IPS-20b (cell line): ENCODE data around the gene BIN1.

ENCODE experiments used
- H3K27ac ChIP-seq: one replicate; pipeline ENCODE4 v1.5.1; 2013; ENCODE audit warnings: low read length
- H3K27me3 ChIP-seq: 2 replicates; pipeline ENCODE4 v1.6.1; 2013; ENCODE audit warnings: mild to moderate bottlenecking, low read length, inconsistent platforms; ENCODE audit not compliant: insufficient read depth
- H3K36me3 ChIP-seq: 2 replicates; pipeline ENCODE4 v1.6.1; 2013; ENCODE audit warnings: low read depth, mild to moderate bottlenecking, inconsistent platforms, low read length, moderate library complexity; ENCODE audit not compliant: insufficient read depth
- H3K4me1 ChIP-seq: 2 replicates; pipeline ENCODE4 v1.6.1; 2013; ENCODE audit warnings: mild to moderate bottlenecking, control low read depth, inconsistent platforms, low read length, moderate library complexity; ENCODE audit not compliant: insufficient read depth
- H3K4me3 ChIP-seq: 2 replicates; pipeline ENCODE4 v1.5.1; 2013; ENCODE audit warnings: mild to moderate bottlenecking, low read length, inconsistent platforms
- H3K9ac ChIP-seq: 2 replicates; pipeline ENCODE4 v1.6.1; 2013; ENCODE audit warnings: low read depth, mild to moderate bottlenecking, inconsistent platforms, low read length, moderate library complexity
- H3K9me3 ChIP-seq: 2 replicates; pipeline ENCODE4 v1.6.1; 2013; ENCODE audit warnings: mild to moderate bottlenecking, low read depth, low read length, inconsistent platforms; ENCODE audit not compliant: insufficient read depth

Gene BIN1

DNA sequence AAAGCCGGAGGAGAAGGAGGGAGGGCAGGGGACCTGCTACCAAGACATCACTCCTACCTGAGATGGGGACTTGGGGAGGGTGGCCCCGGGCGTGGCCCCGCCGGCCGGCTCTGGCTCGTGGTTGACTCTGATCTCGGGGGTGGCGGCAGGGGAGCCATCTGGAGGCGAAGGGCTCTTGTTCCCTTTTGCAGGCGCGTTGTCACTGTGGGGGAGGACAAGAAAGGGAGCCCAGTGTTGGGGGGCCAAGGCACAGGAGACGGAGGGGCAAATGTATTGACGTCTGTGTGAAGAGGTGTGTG lies 48.1 kb downstream of the BIN1 start:
- no peaks in the 10 kb centered on the region for H3K36me3 ChIP-seq

DNA sequence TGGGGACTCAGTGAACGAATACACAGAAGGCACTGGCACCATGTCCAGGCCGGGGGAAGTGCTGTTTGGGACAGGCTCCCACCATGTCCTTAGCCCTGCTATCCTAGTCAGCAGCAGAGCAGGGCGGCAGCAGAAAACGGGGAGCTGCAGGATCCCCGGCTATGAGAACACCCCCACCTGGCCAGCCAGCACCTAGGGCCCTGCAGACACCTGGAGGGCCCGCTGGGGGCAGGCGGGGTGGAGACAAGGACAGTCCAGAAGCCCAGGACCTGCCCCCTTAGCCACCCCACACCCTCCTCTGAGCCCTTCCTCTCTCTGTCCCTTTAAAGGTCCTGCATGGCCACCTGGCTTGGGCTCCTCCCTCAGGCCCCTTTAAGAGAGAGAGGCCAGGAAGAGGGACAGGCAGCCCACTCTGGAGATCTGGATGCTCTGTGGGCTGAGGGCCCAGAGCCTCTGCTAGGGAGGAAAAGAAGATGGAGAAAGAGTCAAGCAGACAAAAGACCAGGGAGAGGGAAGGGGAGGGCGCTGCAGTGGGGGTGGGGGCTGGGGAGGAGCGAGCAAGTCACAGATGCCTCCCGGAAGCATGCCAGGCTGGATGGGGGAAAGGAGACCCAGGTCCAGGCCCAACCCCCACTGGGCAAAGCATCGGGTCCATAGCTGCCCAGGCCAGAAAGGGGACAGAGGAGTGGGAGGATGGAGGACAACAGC lies 48.6 kb downstream of the BIN1 start:
- H3K9me3 ChIP-seq, result no peaks in the 10 kb centered on the region
- no peaks in the 10 kb centered on the region for H3K4me1 ChIP-seq
- H3K4me3 ChIP-seq, result no peak overlapping the region
- no peaks in the 10 kb centered on the region for H3K36me3 ChIP-seq
- H3K27me3 ChIP-seq, result no peaks in the 10 kb centered on the region
- H3K27ac ChIP-seq, result no peak overlapping the region
- no peak overlapping the region for H3K9ac ChIP-seq

More for the DNA sequence above, 48.1 kb downstream of the BIN1 start:
- H3K9me3 ChIP-seq, result no peaks in the 10 kb centered on the region
- H3K27me3 ChIP-seq, result no peaks in the 10 kb centered on the region
- H3K4me1 ChIP-seq, result no peaks in the 10 kb centered on the region
- no peak overlapping the region for H3K9ac ChIP-seq
- H3K4me3 ChIP-seq, result no peak overlapping the region
- H3K27ac ChIP-seq, result no peak overlapping the region

DNA sequence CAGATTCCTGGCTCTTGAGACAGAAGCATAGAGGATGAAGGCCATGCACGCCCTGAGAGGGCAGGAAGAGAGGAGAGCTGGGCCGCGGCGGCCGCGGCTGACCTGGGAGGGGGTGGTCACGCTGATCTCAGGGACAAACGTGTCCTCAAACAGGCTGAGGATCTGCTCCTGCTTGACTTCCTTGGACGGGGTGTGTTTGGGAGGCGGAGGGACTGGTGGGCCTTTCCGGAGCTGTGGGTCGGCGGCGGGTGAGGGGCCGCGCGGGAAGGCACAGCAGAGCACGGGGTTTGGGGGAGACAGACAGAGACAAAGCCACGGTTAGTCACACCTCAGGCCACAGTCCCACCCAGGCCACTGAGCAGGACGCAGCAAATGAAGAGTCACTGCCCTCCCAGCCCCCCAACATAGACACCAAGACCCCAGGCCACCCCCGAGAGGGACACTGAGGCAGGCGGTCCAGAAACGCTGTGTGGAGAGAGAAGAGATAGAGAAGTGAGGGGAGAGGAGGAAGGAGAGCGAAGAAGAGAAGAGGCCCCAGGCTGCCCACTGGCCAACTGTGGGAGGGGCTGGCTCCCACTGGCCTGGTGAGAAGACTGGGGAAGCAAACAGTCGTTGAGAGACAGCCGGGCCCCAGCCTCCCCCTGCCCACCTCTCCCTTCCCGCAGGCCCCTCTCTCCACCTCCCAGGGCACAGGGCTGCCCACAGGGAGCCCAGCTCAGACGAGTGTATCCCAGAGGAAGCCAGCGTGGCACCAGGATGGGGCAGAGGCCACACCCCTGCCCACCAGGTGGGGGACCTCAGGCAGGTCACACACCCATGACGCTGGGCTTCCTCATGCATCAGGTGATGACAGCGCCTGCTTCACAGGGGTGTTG lies 49.3 kb downstream of the BIN1 start:
- Histone ChIP-seq H3K27me3 (no peaks in the 10 kb centered on the region), H3K9me3 (no peaks in the 10 kb centered on the region), H3K4me1 (no peaks in the 10 kb centered on the region), H3K36me3 (no peaks in the 10 kb centered on the region), H3K9ac (no peak overlapping the region), H3K4me3 (no peak overlapping the region), H3K27ac (no peak overlapping the region)

DNA sequence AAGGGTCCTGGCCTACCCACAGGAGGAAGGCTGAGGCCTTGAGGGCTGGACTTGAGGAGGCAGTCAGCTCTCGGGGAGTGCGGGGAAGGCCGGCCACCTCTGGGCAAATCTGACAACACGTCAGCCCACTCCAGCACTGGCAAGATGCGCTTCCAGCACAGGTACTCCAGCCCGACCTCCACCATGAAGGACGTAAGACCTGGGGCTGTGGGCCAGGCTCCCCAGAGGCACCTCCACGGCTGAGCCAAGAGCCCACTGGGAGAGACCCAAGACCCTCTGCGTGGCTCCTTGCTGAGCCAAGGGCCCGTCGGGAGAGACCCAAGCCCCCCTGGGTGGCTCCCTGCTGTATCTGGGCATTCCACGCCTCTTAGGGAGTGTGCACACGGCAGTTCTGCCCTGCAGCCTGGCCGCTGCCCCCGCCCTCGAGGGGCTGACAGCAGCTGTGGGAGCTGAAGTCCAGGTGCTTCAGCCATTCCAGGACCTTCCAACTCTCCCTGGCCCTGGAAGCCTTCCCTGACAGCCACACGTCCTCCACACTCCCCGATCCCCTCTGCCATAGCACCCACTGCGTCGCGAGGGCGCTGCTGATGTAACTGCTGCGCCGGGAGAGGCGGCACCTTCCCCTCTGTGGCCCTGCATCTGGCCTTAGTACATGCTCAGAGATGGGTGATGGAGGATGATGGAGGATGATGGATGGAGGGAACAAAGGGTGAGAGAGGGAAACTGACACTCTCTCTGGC lies 50.2 kb downstream of the BIN1 start:
- Histone ChIP-seq H3K9me3 (no peaks in the 10 kb centered on the region), H3K27ac (no peak overlapping the region), H3K4me3 (no peak overlapping the region), H3K36me3 (no peaks in the 10 kb centered on the region), H3K9ac (no peak overlapping the region), H3K27me3 (no peaks in the 10 kb centered on the region), H3K4me1 (no peaks in the 10 kb centered on the region)

DNA sequence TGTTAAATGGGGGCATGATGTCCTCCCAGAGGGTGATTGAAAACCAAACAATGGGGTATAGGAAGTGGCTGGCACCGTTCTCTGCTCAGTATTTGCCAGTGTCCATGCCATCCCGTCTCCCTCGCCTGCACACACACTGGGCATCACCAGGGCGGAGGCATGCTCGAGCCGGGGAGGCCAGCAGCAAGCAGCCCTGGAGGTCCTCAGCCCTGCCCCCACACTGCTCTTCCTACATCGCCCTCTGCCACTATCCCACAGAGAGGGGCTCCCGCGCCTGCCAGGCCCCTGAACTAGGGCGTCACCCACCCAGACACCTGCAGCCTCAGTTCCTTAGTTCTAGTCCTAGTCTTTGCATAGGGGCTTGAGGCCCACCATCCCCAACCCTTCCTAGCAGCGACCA lies 50.9 kb downstream of the BIN1 start:
- Histone ChIP-seq H3K27me3 (no peaks in the 10 kb centered on the region), H3K4me1 (no peaks in the 10 kb centered on the region), H3K9me3 (no peaks in the 10 kb centered on the region), H3K36me3 (no peaks in the 10 kb centered on the region), H3K4me3 (no peak overlapping the region), H3K9ac (no peak overlapping the region), H3K27ac (no peak overlapping the region)

DNA sequence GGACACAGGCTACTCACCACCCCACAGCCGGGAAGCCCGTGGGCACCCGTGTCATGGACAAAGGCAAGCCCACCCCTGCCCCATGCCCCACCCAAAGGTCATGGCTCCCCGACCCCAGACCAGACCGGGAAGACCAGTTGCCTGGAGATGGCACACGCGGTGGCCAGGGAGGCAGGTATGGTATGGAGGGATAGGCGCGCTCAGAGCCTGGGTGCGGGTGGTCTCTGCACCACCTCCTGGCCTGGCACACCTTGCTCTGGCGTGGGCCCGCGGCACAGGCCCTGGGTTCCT lies 51.2 kb downstream of the BIN1 start:
- Histone ChIP-seq H3K9ac (no peak overlapping the region), H3K4me3 (no peak overlapping the region), H3K9me3 (no peaks in the 10 kb centered on the region), H3K4me1 (no peaks in the 10 kb centered on the region), H3K27ac (no peak overlapping the region), H3K27me3 (no peaks in the 10 kb centered on the region), H3K36me3 (no peaks in the 10 kb centered on the region)

DNA sequence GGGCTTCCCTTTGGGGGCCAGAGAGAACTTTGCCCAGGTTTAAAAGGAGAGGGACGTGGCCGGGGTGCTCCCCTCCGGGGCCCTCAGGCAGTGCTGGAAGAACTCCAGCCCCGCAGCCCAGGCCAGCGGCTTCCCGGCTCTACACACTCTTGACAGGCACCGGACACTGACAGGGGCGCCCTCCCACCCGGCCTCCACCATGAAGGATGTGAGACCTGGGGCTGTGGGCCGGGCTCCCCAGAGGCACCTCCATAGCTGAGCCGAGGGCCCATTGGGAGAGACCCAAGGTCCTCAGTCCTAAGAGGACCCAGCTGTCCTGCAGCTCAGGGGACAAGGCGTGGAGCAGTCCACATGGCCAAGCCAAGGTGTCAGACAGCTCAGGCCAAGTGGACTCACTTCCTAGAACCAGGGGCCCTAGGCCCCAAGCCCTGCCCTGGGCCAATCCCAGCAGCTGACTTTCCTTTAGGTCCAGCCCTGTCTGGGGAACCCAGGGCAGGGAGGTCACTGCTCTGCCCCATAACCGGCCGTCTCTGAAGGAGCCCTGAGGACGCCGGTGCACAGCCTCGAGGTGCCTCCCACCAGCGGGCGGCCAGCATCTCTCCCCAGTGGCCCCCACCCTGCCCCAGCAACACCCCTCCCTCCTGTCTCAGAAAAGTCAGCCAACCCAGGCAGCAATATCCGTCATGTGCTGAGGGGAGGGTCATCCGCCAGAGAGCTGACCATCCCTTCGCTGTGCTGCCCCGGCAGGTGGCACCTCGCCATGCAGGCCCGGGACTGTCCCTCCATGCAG lies 51.8 kb downstream of the BIN1 start:
- Histone ChIP-seq H3K9ac (no peak overlapping the region), H3K36me3 (no peaks in the 10 kb centered on the region), H3K27ac (no peak overlapping the region), H3K9me3 (no peaks in the 10 kb centered on the region), H3K4me1 (no peaks in the 10 kb centered on the region), H3K27me3 (no peaks in the 10 kb centered on the region), H3K4me3 (no peak overlapping the region)

DNA sequence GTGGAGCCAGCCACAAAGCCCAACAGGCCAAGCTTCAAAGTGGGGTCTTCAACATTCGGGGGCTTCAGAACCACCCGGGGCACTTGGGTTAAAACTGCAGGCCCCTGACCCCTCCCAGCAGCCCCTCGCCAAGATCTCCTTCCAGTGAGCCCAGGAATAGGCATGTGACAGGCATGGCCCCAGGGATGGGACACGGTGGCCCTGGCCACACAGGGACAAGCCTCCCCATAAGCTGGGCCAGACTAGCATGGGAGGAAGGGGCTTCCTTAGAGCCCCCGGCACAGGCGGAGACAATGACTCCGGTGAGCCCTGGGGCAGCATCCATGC lies 52.4 kb downstream of the BIN1 start:
- Histone ChIP-seq H3K4me1 (no peaks in the 10 kb centered on the region), H3K27me3 (no peaks in the 10 kb centered on the region), H3K27ac (no peak overlapping the region), H3K9ac (no peak overlapping the region), H3K36me3 (no peaks in the 10 kb centered on the region), H3K9me3 (no peaks in the 10 kb centered on the region), H3K4me3 (no peak overlapping the region)

DNA sequence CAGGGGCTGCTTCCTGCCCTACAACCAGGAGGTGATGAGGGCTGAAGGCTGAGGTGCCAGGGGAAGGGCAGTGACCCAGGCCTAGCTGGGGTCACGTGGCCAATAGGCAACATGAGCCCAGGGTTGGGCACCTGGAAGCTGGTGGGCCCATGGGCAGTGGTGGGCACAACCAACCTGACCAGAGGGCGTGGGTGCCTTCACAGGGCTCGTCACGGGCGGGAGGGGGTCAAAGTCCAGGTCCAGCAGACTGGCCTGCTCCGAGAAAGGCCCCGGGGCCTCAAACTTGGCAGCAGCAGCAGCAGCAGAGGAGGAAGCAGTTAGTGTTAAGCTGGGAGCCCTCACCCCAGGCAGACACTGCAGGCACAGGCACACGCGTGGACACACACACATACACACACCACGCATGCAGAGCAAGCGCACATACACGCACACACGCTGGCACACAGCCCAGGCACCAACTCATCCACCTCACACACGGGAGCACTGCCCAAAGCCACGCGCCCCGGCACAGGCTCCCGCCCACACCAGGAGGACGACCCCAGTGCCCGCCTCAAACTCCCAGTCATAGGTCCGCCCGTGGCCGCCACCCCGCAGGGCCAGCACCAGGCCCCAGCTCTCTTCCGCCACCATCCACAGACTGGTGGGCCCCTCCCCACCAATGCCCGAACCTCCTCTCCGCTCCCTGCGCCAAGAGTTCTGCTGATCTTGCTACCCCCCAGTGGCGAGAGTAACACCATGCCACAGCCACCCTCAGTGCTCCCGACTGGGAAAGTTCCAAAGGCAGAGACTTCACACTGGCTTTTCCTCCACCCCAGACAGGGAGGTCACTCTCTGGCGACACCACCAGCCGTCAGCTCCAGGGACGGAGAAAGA lies 53.0 kb downstream of the BIN1 start:
- Histone ChIP-seq H3K4me1 (no peaks in the 10 kb centered on the region), H3K27me3 (no peaks in the 10 kb centered on the region), H3K9me3 (no peaks in the 10 kb centered on the region), H3K36me3 (no peaks in the 10 kb centered on the region), H3K27ac (no peak overlapping the region), H3K4me3 (no peak overlapping the region), H3K9ac (no peak overlapping the region)

DNA sequence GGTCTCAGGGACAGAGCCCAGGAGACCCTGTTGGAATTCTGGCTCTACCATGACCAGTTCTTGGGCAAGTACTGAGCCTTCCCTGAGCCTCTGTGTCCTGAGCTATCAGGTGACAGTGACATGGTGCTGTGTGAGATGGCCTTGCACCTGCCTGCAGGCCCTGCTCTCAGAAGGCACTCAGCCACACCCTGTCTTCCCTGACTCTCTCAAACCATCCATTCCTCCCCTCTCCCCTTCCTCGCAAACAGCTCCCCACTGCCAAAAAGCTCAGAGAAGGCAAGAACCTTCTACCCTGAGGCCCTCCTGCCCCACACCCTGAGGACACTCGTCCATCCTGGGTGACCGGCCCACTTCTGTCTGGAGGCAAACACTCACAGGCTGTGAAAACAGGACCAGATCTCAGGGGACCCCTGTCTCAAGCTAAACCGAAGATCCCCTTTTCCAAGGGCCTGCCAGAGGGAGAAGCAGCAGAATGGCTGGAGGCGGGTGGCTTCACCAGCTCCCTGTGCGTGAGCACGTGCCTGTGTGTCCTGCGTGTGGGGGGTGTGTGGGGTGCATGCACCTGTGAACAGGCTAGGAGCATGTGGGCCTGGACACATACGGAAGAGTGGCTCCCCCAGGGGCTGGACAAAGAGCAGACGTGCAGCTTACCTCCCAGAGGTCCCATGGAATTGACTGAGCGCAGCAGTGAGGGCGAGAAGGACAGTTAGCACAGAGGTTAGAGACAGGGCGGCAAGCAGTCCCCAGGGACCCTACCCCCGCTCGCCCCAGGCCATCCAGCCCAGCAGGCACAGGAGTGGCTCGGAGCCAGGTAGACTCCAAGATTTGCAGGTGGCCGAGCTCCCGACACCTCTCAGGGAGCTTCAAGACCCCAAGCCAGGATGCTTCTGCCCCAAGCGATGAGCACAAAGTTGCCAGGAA lies 53.9 kb downstream of the BIN1 start:
- no peak overlapping the region for H3K9ac ChIP-seq
- no peak overlapping the region for H3K27ac ChIP-seq
- no peaks in the 10 kb centered on the region for H3K9me3 ChIP-seq
- H3K36me3 ChIP-seq, result no peaks in the 10 kb centered on the region
- no peaks in the 10 kb centered on the region for H3K4me1 ChIP-seq
- no peak overlapping the region for H3K4me3 ChIP-seq
- H3K27me3 ChIP-seq, result no peaks in the 10 kb centered on the region
